ENCODE data around the gene TGOLN2.
"Not testable (repeated sequence)": the region's sequence is repeated elsewhere in the genome, so short reads cannot be mapped to it uniquely, and the experiment has no call there.

TGOLN2 gene

GRCh38 chr2:85327822-85328617 is at the start of gene TGOLN2:
Gene TGOLN2 (minus strand): TSS chr2:85327989. CDS start chr2:85327962, 27 bp downstream.
- DNase-seq (ENCODE audit: low spot score) = peak; percentile 92

GRCh38 chr2:85377083-85377482 is 49.3 kb upstream of the TGOLN2 start:
- no peak for DNase-seq (ENCODE audit: low spot score)

- no peak for DNase-seq (ENCODE audit: low spot score)
Measured at GRCh38 chr2:85376291-85377065, 48.7 kb upstream of the TGOLN2 start.

- DNase-seq (ENCODE audit: low spot score) = no peak
Measured at GRCh38 chr2:85371045-85371444, 43.3 kb upstream of the TGOLN2 start.

DNA sequence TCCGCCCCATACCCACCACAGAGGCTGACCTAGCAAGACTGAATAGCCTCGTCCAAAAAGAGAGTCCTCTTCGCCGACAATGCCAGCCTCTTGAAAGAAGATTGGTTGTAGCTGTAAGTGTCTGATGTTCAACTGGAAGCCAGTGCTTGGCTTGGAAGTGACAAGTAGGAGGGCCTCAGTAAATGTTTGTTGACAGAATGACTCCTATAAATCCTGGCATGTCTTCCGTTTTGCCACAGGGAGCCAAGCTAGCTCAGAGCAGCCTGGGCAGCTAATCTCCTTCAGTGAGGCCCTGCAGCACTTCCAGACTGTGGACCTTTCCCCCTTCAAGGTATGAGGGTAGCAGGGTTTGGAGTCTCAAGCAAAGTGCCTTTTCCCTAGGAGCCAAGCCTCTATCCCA is 41.7 kb upstream of the TGOLN2 start:
- no peak for DNase-seq (ENCODE audit: low spot score)

- no peak for DNase-seq (ENCODE audit: low spot score)
Measured at GRCh38 chr2:85368921-85369320, 41.1 kb upstream of the TGOLN2 start.

GRCh38 chr2:85367180-85367579 is 39.4 kb upstream of the TGOLN2 start:
- no peak for DNase-seq (ENCODE audit: low spot score)

DNA sequence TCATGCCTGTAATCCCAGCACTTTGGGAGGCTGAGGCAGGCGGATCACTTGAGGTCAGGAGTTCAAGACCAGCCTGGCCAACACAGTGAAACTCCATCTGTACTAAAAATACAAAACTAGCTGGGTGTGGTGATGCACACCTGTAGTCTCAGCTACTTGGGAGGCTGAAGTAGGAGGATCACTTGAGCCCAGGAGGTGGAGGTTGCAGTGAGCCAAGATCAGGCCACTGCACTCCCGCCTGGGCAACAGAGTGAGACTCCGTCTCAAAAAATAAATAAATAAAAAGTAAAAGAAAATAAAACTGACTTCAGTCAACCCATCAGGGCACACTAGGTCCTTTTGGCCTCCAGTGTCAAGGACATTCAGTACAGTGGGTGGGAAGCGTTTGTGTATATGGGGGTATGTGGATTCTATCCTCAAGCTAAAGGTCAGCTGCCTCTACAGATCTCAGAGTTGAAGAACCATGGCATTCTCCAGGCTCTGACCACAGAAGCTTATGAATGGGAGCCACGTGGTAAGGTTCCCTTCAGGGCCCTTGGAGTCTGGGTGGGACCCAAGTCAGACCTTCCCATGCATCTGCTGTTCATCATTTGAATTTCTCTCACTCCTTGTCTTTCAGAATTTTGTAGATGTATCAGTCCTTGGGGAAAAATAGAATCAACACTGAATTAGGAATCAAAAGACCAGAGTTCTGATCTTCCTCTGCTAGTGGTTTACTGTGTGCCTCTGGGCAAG is 35.0 kb upstream of the TGOLN2 start:
- not testable (repeated sequence) for DNase-seq (ENCODE audit: low spot score)

GRCh38 chr2:85357736-85358135 is 29.9 kb upstream of the TGOLN2 start:
- DNase-seq (ENCODE audit: low spot score) = no peak

DNA sequence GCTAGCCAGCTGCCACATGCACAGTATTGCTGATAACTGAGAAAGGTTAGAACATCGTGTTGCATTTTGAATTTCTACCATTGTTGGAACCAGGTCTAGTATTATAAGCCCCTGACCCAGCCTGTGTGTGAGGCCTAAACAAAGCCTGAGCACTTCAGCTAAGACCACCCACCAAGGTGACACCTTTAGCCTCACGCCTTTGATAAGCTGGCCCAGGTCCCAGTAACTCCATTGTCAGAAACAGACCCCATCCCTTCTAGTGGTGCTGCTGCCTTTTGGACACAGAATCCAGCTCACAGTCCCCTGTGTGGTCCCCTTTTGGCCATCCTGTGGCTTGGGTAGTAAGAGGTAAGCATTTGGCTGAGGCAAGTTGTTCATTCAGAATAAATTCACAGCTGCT is 28.4 kb upstream of the TGOLN2 start:
- no peak for DNase-seq (ENCODE audit: low spot score)

- no peak for DNase-seq (ENCODE audit: low spot score)
Measured at GRCh38 chr2:85355521-85355920, 27.7 kb upstream of the TGOLN2 start.

- no peak for DNase-seq (ENCODE audit: low spot score)
Measured at GRCh38 chr2:85355073-85355410, 27.3 kb upstream of the TGOLN2 start.

- DNase-seq (ENCODE audit: low spot score) = peak; percentile 98
Measured at GRCh38 chr2:85354286-85355072, 26.7 kb upstream of the TGOLN2 start, which contains the start of the genes ELMOD3 and RETSAT. Gene ELMOD3 (plus strand): TSS chr2:85354769. CDS start chr2:85357199, 2,430 bp downstream. Gene RETSAT (minus strand): TSS chr2:85354528. CDS start chr2:85354507, 21 bp downstream.

GRCh38 chr2:85353876-85354285 is 26.1 kb upstream of the TGOLN2 start:
- no peak for DNase-seq (ENCODE audit: low spot score)

DNA sequence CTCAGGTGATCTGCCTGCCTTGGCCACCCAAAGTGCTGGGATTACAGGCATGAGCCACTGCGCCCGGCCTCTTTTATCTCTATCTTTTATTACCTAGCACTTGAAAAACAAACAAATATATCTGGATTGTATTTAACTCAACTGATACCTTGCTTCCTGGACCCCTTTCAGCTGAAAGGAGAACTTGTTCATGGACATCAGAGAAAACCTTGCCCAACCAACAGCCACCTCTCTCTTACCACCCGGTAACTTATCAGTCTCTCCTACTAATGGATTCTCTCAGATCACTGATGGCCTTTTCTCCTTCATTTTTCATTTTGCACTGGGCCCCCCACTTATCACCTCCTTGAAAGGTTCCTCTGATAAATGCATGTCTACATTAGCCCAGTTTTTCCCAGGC is 19.8 kb upstream of the TGOLN2 start:
- DNase-seq (ENCODE audit: low spot score) = no peak

DNA sequence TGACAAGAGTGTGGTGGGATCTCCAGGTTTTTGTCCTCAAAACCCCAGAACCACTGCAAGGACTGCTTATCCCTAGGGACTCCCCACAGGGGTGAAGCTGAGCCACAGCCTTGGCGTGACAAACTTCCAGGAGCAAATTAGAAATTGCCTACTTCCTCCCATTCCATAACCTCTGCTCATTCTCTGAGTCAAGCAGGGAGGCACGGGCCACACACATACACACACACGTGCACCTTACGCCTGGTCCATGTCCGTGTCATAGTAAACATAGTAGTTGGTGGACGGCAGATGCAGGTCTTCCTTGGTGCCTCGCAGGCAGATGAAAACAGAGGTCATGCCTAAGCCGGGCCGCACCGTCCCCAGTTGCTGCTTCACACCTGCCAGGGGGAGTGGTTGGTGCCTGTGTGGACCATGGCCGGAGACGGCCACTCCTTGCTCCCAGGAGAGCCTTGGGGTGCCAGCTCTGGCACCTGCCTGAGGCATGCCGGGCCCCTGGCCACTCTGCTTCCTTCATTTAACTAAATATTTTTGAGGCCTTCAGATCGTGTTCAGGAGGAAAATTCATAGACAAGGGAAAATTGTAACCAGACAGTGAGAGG is 16.7 kb upstream of the TGOLN2 start:
- DNase-seq (ENCODE audit: low spot score) = no peak

DNA sequence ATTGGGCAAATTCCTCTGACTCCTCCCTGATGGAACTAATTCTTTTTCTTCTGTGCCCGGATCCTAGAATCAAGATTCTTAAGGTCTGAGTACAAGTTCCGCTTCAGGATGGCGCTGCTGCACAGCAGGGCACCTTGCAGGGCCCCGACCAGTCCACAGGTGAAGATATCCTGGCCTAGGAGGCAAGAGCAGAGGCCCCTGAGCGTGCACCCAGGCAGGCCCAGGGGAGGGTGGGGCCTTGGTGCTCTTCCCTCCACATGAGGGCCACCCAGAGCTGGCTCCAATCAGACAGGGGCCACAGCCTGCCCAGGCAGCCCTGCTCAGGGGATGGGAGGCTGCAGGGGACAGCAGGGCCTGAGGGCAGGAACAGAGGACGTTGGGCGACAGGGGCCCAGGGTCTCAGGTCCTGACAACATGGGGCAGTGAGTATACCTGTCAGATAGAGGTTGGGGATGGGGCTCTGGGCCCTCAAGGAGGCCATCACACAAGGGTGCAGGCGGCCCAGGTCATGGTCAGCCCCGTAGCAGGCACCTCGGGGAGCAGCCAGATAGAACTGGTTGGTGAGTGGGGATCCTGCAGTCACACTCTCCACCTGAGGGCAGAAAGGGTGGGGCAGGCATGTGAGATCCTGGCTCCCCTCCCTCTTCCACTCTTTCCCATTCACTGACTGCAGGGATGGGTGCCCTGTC is 15.6 kb upstream of the TGOLN2 start:
- DNase-seq (ENCODE audit: low spot score) = not testable (repeated sequence)

GRCh38 chr2:85342156-85342555 is 14.4 kb upstream of the TGOLN2 start:
- no peak for DNase-seq (ENCODE audit: low spot score)

- DNase-seq (ENCODE audit: low spot score) = no peak
Measured at GRCh38 chr2:85341269-85342029, 13.7 kb upstream of the TGOLN2 start.

Data from COLO829 (cell line).